Right cardiac atrium (tissue), 5 donors: ENCODE results near the gene BSND. TPM values are rescaled to one million over a fixed set of nuclear protein-coding genes. Genes with fewer than 3 reads are reported as not detected.

ENCODE experiments used
- ATAC-seq, 2 donors: fragments of 200-7000 bp; cut with Tn5 transposase; one replicate each; pipeline versions ENCODE4 v1.8.0 to v1.9.1; 2020; ENCODE audit warnings: moderate library complexity in 2 of 2, mild to moderate bottlenecking in 1 of 2
- DNase-seq, 3 donors: peaks; one replicate each; pipeline ENCODE4 v3.0.0-alpha.2; 2020
- H3K27ac ChIP-seq: one replicate; pipeline ENCODE4 v1.5.1; 2013; ENCODE audit warnings: mild to moderate bottlenecking, low read length, control low read depth, moderate library complexity
- H3K27me3 ChIP-seq: one replicate; pipeline ENCODE4 v1.6.1; 2013; ENCODE audit not compliant: control insufficient read depth, insufficient read depth
- H3K4me1 ChIP-seq: one replicate; pipeline ENCODE4 v1.6.1; 2013; ENCODE audit warnings: low read length; ENCODE audit not compliant: control insufficient read depth, insufficient read depth
- H3K4me3 ChIP-seq: one replicate; pipeline ENCODE4 v1.5.1; 2013; ENCODE audit warnings: low read length, control low read depth
- H3K9me3 ChIP-seq: one replicate; pipeline ENCODE4 v1.6.1; 2013; ENCODE audit warnings: low read length; ENCODE audit not compliant: control insufficient read depth
- WGBS: extraction: QIAGEN DNeasy Blood & Tissue Kit; methylation state at CpG from one replicate; pipeline ENCODE4 v1.1.7; 2013; 5-methylcytosine and 5-hydroxymethylcytosine counted together
- intact Hi-C, 4 donors: fragments of 100-400 bp; cut with DNase I; formaldehyde crosslinking; loops; one replicate each; pipeline versions ENCODE4 v1.11.0 to v1.14.0; 2022 to 2023
- polyA plus RNA-seq: library from polyadenylated mRNA; stranded (reverse); fragments of 200-250 nt; gene quantifications from one replicate; pipeline ENCODE4 v1.2.3, GENCODE V29; 2013
- total RNA-seq, 4 donors: library from RNA; stranded (reverse); fragmentation: NEBNext Ultra II Directional; extraction: Animal tissue kit (Norgen Biotek cat#: 25700); gene quantifications; one replicate each; pipeline ENCODE4 v1.2.1, GENCODE V29; 2021
- donor health status: healthy with polysubstance abuse.
- donor health status: DM: no; HTN: yes; CAD: no.
- donor health status: DM: no; HTN: no; CAD: no.
- donor health status: DM: no; HTN: yes; CAD: no; lungs with severe emphysema.
- donor health status: DM: yes; HTN: yes; CAD: no.

Gene BSND
- total and polyA plus RNA-seq, 5 donors = not detected

DNA sequence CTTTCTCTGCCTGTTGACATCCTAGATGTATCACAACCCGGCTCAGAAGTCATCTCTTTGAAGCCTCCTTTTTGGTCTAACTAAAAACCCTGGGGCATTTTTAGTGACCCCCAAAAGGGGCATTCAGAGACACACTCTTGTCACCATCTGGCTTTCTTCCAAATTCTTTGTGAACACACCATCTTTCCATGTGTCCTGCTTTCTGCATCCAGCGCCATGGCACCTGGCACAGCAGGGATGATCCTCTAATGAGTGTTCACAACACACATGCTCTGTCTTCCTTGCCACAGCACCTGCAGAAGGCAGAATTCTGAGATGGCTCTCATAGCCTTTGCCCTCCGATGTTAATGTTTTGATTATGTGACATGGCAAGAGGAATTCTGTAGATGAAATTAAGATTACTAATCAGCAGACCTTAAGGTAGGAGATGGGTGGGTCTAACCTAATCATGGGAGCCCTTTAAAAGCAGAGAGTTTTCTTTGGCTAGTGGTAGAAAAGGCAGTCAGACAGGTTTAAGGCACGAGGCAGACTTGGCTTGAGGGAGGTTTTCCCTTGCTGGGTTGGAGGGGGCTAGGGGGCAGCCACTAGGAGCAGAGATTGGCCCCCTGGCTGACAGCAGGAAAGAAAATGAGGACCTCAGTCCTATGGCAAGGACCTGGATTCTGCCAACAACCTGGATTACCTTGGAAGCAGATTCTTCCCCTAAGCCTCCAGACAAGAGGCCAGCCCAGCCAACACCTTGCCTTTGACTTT lies 23.2 kb upstream of the BSND start:
- ATAC-seq (no peak), DNase-seq (no peak)
- 84% methylated on average over 4 of the region's 4 CpGs for WGBS
- H3K4me3 ChIP-seq = no peak overlapping the region
- H3K9me3 ChIP-seq = no peaks in the 10 kb centered on the region
- H3K27me3 ChIP-seq = no peaks in the 10 kb centered on the region
- H3K4me1 ChIP-seq = no peaks in the 10 kb centered on the region
- H3K27ac ChIP-seq = no peak overlapping the region
- intact Hi-C loops = no loop called here

DNA sequence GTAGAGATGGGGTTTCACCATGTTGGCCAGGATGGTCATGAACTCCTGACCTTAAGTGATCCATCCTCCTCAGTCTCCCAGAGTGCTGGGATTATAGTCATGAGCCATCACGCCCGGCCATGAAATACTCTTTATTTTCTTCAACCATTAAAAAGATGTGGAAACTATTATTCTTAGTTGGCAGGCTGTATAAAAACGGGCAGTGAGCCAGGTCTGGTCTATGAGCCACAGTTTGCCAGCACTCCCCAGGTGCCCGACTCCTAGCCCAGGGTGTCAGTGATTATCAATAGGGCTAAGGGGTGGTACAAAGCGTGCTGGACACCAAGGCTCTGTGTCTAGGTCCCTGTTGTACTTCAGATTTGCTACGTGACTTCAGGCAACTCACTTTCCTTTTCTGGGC lies 22.0 kb upstream of the BSND start:
- Histone ChIP-seq H3K4me3 (no peak overlapping the region), H3K9me3 (no peaks in the 10 kb centered on the region), H3K4me1 (no peaks in the 10 kb centered on the region), H3K27me3 (no peaks in the 10 kb centered on the region), H3K27ac (no peak overlapping the region)
- 84% methylated on average over 6 of the region's 6 CpGs for WGBS
- intact Hi-C loops = no loop called here
- DNase-seq = no peak
- no peak for ATAC-seq

DNA sequence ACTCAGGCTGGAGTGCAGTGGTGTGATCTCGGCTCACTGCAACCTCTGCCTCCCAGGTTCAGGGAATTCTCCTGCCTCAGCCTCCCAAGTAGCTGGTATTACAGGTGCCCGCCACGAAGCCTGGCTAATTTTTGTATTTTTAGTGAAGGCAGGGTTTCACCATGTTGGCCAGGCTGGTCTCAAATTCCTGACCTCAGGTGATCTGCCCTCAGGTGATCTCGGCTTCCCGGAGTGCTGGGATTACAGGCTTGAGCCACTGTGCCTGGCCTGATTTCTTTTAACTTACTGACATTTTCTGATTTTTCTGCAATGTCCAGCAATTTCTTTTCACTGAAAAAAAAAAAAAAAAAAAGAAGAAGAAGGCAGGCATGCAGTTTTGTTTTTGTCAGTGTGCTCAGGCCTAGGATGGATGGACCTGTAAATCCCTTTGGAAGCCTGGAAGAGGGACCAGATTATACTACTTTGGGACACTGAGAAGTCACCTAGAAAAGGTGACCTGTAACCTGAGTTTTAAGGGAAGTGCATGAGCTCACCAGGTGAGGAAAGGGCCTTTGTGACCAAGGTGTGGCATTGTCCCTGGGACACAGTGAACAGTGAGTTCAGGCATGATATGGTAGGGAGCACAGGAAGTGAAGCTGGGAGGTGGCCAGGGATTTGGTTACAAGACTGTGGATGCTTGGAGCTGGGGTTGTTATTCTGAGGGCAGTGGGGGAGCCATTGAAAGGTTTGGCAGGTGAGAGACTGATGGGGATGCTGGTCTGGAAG lies 21.0 kb upstream of the BSND start:
- no peak for DNase-seq
- ATAC-seq = no peak
- intact Hi-C loops = no loop called here
- H3K27ac ChIP-seq = no peak overlapping the region
- H3K4me1 ChIP-seq = no peaks in the 10 kb centered on the region
- H3K9me3 ChIP-seq = no peaks in the 10 kb centered on the region
- no peaks in the 10 kb centered on the region for H3K27me3 ChIP-seq
- WGBS = 97% methylated on average over 5 of the region's 5 CpGs
- no peak overlapping the region for H3K4me3 ChIP-seq

DNA sequence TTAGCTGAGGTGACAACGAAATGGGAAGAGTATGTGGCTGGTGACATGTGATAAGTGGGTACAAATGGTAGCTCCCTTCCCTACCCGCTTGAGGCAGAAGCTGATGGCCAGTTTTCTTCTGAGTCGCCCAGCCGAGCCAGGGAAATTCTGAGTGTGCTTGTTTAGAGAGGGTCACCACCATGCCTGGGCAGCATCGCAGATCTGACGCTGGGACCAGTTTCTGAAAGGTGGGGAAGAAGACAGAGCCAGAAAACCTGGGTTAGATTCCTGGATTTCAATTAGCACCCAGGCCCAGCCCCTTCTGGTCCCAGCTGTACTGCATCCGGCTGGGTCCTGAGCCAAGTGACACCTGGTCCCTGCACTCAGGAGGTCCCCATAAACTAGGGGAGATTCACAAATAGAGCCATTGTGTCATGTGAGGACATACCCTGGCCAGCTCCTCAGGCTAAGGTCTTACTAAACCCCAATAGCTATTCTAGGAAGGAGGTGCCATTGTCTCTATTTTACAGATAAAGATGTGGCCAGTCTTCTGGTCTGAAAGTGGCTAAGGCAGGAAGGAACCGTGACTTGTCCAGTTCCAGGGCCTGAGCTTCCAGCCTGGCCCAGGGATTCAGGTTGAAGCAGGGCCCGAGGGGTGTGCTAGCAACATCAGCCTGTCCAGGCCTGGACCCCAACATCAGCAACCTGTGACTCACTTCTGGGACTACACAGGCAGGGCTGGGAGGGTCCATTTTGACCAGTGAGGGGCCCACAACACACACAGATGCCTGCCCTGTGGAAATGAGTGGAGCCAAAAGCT lies 20.0 kb upstream of the BSND start:
- no peak overlapping the region for H3K27ac ChIP-seq
- H3K4me1 ChIP-seq = no peaks in the 10 kb centered on the region
- ATAC-seq (no peak), DNase-seq (no peak)
- intact Hi-C loops = no loop called here
- WGBS = 94% methylated on average over 9 of the region's 9 CpGs
- H3K9me3 ChIP-seq = no peaks in the 10 kb centered on the region
- no peak overlapping the region for H3K4me3 ChIP-seq
- no peaks in the 10 kb centered on the region for H3K27me3 ChIP-seq

DNA sequence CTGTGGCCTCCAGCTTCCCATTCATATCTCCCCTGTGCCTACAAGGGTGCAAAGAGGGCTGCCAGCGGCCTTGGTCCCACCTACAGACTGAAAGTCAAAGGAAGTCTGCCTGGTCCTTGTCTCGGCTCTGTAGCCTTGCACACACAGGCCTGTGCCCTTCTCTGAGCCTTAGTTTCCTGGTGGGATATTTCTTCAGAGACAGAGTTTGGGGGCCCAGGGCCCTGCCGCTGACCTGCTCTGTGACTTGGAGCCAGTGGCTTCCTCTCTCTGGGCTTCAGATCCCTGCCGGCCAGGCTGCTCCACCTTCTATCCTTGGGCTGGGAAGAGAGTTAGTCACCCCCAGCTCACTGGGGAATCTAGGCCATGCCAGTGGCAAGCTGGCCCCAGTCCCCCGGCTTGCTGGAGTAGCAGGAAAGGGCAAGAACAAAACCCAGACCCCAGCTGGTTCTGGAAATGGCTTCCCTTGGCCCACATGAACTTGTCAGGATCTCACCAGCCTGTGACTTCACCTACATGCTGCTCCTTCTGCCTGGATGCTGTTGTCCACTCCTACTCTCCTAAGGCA lies 19.3 kb upstream of the BSND start:
- intact Hi-C loops = no loop called here
- Histone ChIP-seq H3K27ac (no peak overlapping the region), H3K4me1 (no peaks in the 10 kb centered on the region), H3K4me3 (no peak overlapping the region), H3K9me3 (no peaks in the 10 kb centered on the region), H3K27me3 (no peaks in the 10 kb centered on the region)
- ATAC-seq = no peak
- 72% methylated on average over 5 of the region's 5 CpGs for WGBS
- no peak for DNase-seq

DNA sequence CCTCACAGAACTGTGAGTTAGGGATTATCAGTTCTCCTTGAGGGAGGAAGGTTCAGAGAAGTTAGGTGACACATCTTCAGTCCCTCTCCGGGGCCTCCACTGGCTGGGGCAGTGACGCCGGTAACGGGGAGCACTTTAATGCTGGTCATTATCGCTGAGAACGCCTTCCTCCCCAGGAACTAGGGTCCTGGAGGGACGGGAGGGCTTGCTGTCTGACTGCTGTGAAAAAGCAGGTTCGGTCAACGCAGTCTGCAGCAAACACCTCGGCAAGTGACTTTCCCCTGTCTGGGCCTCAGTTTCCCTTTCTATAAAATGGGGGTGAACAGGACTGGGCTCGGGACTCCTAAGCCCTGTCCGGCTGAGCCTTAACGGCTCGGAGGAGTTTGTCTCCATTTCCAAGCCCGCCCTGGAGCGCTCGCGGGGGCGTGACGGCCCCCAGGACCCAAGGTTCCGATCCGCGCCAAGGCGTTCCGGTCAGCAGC lies 18.6 kb upstream of the BSND start:
- H3K4me1 ChIP-seq = no peaks in the 10 kb centered on the region
- peak overlapping the region; percentile 52 for H3K4me3 ChIP-seq
- intact Hi-C loops = no loop called here
- no peaks in the 10 kb centered on the region for H3K9me3 ChIP-seq
- no peak for DNase-seq
- no peak for ATAC-seq
- H3K27me3 ChIP-seq = no peaks in the 10 kb centered on the region
- 21% methylated on average over 25 of the region's 25 CpGs for WGBS
- no peak overlapping the region for H3K27ac ChIP-seq

DNA sequence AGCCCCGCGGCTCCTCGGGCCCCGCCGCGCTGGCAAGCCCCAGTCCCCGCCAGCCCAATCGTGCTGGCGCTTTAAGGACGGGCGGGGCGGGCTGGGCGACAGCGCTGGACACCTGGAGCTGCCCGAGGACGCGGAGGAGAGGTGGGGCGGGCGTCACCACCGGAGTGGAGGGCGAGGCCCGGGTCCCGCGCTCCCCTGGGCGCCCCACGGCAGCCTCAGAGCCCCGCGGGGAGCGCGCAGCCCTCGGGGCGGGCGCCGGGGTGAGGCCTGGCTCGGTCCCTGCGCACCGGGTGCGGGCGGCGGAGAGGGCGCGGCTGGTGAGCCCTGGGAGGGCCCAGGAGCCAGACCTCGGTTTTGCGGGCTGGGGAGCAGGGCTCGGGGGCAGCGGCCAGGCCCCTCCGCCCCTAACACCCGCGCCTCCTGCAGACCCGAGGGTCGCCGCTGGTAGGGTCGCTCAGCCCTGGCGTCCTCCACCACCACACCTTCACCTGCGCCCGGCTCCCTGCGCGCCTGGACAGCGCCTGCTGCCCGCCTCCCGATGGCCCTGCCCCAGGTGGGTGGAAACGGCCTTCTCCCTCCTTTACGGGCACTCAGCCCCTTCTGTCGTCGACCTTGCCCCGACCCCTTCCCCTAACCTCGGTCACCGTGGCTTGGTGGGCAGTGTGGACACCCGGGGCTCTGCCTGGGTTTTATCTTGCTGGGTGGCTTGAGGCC lies 18.0 kb upstream of the BSND start, which contains the start of gene TMEM61:
Gene TMEM61, plus strand, starts transcription at position 101 of the 714 bp plus-strand sequence. Its CDS starts 438 bp downstream, at position 539.
- H3K9me3 ChIP-seq = no peaks in the 10 kb centered on the region
- H3K27ac ChIP-seq = no peak within 1 kb of the TSS
- H3K4me3 ChIP-seq = peak within 1 kb of the TSS; percentile 52
- intact Hi-C loops = no loop called here
- ATAC-seq = peak; percentile 51 to 60
- no peak for DNase-seq
- H3K4me1 ChIP-seq = no peaks in the 10 kb centered on the region
- 14% methylated on average over 68 of the region's 69 CpGs for WGBS
- no peaks in the 10 kb centered on the region for H3K27me3 ChIP-seq

DNA sequence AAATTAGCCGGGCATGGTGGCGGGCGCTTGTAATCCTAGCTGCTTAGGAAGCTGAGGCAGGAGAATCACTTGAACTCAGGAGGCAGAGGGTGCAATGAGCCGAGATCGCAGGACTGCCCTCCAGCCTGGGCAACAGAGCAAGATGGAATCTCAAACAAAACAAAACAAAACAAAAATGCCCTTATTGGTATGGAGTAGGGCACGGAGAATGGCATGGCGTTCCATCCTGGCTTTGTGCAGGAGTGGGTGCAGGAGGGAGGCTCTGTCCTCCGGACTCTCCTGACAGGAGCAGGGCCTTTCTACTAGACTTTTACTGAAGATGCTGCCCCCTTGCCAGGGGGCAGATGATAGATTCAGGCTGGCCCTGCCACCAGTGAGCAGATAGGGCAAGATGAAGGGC lies 17.3 kb upstream of the BSND start:
- intact Hi-C loops = no loop called here
- H3K27ac ChIP-seq = no peak overlapping the region
- DNase-seq (no peak), ATAC-seq (no peak)
- no peaks in the 10 kb centered on the region for H3K4me1 ChIP-seq
- WGBS = 94% methylated on average over 8 of the region's 8 CpGs
- H3K4me3 ChIP-seq = no peak overlapping the region
- H3K27me3 ChIP-seq = no peaks in the 10 kb centered on the region
- no peaks in the 10 kb centered on the region for H3K9me3 ChIP-seq

DNA sequence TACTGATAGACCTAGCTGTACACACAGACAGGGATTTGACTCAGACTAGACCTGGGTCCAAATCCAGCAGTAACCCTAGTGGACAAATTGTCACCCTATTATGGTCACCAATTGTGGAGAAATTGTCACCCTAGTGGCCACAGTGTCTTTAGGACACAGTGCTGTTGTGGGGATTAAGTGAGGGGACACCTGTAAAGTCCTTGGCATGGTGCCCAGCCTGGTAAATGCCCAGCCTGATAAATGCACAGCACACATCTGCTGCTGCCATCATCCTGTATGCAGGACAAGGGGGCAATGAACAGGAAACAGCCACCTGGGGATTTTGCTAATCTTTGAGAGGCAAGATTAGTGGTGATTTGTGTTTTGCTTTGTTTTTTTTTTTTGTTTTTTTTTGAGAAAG lies 16.0 kb upstream of the BSND start:
- Histone ChIP-seq H3K27me3 (no peaks in the 10 kb centered on the region), H3K4me1 (no peaks in the 10 kb centered on the region), H3K4me3 (no peak overlapping the region), H3K9me3 (no peaks in the 10 kb centered on the region), H3K27ac (no peak overlapping the region)
- ATAC-seq (no peak), DNase-seq (no peak)
- intact Hi-C loops = no loop called here

DNA sequence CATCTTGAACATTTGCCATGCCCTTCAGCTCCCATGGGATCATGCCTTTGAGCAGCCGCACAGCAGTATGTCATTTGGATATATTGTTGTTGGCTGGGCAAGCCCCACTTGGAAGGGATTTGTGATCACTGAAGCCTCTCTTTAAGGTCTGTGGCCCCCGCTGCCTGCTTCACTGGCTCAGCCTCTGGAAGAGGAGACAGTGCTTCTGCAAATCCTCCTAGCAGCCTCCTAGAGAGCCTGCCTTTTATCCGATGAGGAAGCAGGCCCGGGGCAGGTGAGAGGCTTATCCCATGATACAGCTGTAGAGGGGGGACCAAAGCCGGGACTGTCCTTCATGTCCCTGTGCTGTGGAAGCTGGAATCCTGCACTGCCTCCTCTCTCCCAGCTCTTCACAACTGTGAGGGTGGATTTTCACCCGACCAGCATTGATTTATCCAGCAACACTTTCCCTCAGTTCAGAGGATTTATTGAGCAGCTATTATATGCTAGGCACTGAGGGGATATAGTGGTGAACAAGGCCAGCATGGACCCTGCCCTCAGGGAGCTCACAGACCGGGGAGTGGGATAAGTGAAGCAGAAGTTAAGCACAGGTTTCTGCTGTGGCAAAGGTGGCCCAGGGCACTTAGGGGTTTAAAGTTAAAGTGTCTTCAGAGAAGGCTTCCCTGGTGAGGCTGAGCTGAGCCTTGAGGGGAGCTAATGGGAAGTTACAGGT lies 14.4 kb upstream of the BSND start:
- no peaks in the 10 kb centered on the region for H3K27me3 ChIP-seq
- no peaks in the 10 kb centered on the region for H3K9me3 ChIP-seq
- H3K4me1 ChIP-seq = no peaks in the 10 kb centered on the region
- ATAC-seq (no peak), DNase-seq (no peak)
- intact Hi-C loops = no loop called here
- 60% methylated on average over 7 of the region's 7 CpGs for WGBS
- no peak overlapping the region for H3K4me3 ChIP-seq
- H3K27ac ChIP-seq = no peak overlapping the region
